Eye (tissue), 1 donor: Measurements from ENCODE around the gene TRIM61.
"Not testable (repeated sequence)": the region's sequence is repeated elsewhere in the genome, so short reads cannot be mapped to it uniquely, and the experiment has no call there.

Experiments
- DNase-seq: peaks from one replicate; pipeline ENCODE4 v3.0.0-alpha.2; 2015

Gene TRIM61

DNA sequence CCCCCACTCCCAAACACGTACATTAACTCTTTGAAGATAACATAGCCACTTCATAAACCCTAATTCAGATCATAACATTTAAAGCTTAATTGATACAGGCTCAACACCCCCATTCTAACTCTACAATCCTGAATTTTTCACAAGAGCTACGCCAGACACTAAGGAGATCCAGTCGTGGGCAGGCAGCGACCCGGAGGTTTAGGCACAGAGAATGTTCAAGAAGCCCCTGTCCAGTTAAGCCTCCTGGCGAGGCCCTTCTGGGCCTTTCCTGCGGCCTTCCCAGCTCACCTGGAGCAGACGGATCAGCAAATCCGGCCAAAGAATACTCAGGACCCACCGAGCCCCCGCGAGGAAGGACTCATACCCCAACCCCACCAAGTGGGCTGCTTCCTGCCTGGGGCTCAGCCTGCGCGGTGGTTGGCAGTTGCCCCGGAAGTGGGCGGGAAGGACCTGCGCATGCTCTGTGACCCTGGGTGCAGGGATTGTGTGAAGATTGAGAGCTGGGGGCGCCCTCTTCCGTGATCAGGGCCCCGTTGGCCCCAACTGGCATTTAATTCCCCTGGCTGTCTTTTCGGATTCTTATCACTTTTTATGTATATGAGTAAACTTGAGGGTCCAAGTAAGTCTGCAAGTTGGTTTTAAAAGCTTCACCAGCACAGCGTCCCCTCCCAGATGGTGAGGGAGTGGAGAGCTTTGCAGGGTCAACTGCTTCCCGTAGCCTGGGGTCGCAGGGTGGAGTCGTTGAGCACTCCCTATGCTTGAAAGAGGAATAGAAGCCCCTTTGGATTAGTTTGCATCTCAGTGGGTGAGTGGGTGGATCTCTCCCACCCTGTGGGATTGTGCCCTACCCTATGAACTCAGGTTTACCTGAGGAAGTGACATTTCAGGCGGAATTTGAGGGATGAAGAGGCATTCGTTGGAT, at the start of gene TRIM61:
TSS of gene TRIM61 (minus strand) at position 415 of the 922 bp plus-strand sequence. CDS start 7,655 bp downstream, outside the sequence.
- peak; percentile 88 for DNase-seq

DNA sequence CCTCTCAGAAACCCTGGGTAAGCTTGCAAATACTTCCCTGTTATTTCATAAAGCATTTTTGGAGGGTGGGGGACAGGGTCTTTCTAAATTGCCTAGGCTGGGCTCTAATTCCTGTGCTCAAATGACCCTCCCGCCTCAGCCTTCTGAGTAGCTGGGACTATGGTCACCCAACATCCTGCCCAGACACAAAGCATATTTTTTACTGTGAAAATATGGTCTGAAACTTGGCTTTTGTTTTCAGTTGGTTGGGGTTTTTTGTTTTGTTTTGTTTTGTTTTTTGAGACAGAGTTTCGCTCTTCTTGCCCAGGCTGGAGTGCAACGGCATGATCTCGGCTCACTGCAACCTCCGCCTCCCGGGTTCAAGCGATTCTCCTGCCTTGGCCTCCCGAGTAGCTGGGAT, 48.3 kb upstream of the TRIM61 start:
- not testable (repeated sequence) for DNase-seq

DNA sequence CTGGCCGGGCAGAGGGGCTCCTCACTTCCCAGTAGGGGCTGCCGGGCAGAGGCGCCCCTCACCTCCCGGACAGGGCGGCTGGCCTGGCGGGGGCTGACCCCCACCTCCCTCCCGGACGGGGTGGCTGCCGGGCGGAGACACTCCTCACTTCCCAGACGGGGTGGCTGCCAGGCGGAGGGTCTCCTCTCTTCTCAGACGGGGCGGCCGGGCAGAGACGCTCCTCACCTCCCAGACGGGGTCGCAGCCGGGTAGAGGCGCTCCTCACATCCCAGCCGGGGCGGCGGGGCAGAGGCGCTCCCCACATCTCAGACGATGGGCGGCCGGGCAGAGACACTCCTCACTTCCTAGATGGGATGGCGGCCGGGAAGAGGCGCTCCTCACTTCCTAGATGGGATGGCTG, 42.5 kb upstream of the TRIM61 start:
- not testable (repeated sequence) for DNase-seq

DNA sequence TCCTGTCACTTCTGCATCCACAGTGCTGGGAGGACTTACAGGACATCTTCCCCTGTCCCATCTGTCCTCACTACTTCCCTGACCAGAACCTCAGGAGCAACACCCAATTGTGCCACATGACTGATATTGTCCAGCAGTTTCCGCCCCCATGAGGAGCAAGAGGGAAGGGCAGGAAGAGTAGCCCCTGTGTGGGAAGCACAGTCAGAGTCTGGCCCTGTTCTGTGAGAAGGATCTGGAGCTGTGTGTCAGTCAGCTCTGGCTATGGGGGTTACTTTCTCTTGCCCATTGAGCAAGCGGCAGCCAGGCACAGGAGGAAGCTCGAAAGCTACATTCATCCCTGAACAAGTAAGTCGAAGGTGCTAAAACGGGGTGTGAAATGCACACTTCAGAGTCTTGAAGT, 39.5 kb upstream of the TRIM61 start:
- DNase-seq: no peak

DNA sequence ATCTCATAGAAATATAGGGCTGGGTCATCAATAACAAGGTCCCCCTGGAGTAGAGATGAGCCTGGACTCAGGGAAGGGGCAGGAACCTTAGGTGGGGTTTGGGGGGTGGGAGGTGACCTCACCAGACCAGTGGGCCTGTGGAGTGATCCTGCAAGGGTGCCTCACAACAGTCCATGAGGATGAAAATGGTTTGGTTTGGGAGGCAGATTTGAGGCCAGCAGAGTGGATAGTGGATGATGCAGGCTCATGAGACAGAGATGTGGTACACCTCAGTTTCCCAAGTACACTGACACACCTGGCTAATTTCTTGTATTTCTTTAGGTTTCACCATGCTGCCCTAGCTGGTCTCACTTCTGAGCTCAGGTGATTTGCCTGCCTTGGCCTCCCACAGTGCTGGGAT, 36.2 kb upstream of the TRIM61 start:
- no peak for DNase-seq

DNA sequence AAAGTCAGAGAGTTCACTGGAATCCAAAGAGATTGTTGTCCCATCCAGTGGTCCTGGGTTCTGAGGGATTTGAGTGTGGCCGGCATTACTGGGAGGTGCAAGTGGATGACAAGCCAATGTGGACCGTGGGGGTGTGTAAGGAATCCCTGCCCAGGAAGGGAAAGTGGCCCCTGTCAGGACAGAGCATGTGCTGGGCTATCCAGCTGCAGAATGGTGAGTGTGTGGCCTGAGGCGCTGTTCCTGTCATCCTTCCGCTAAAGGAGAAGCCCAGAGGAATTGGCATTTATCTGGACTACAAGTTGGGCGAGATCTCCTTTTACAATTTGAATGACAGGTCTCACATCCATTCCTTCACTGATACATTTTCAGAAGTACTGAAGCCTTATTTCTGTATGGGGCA, 33.9 kb upstream of the TRIM61 start:
- DNase-seq: no peak

DNA sequence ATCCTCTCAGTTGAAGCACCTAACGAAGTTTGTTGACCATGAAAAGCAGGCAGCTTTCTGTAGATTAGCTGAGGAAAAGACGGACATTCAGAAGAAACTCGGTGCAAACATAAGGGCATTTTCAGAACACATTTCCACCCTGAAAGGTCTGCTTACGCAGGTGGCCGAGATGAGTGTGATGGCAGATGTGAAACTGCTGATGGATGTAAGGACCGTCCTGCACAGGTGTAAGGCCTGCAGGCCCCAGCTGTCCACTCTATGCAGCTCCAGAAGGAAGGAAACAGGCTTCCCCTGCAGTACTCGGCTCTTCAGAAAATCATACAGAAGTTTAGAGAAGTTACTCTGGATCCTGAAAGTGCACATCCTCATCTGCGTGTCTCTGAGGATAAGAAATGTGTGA, 33.5 kb upstream of the TRIM61 start:
- DNase-seq: no peak

DNA sequence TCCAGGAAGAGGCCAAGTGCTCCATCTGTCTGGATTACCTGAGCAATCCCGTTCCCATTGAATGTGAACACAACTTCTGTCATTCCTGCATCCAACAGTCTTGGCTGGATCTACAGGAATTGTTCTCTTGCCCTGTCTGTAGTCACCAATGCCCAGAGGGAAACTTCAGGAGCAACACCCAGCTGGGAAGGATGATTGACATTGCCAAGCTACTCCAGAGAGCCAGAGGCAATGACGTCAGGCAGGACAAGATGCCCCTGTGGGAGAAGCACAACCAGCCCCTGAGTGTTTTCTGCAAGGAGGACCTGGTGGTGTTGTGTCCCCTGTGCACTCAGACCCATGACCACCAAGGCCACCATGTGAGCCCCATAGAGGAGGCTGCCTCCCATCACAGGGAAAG, 33.0 kb upstream of the TRIM61 start:
- no peak for DNase-seq

DNA sequence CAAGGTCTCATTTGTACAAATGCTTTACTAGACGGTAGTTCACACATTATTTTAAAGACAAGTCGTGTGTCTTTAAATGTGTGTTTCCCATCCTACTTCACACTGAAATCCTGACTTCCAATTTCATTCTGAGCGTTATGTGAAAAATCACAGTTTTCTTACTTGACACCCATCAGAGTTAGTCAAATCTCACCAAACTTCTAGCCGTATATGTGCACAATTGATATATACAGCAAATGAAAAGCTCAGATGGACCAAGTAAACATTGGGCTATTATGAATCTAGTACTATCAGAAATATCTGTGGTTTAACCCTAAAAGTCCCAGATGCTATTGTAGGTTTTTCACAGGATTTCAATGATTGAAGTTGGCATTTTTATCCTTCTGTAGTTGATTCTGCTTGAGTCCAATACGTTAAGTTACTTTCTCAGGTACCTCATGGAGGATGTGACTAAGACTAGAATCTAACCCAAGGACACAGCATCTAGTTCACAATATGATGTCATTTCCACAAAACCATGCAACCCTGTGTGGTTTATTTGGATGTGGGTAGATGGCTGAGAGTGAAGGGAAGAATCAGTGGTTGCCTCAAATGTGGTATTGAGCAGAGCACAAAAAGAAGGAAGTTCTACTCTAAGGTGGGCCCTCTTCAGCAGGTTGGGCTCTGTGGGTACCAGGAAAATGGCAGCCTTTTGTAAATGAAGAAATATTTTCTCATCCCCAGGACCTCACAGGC, 32.2 kb upstream of the TRIM61 start:
- DNase-seq: no peak

DNA sequence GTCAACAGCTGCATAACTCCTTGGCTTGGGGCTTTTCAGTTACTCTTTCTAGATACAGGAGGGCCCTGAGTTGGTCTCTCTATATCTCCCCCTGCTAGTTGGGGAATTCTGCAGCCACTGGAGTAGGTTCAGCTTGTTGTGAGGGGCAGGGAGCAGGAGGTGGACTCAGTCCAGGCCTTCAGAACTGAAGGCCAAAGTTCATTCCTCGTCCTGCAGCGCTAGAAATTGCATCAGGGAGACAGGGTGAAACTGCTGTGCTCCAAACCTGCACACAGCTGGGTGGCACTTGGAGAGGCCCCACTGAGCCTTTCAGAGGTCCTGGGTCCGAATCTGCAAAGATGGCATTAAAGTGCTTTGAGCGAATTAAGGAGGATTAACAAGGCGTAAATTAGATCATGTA, 29.4 kb upstream of the TRIM61 start:
- DNase-seq: no peak

DNA sequence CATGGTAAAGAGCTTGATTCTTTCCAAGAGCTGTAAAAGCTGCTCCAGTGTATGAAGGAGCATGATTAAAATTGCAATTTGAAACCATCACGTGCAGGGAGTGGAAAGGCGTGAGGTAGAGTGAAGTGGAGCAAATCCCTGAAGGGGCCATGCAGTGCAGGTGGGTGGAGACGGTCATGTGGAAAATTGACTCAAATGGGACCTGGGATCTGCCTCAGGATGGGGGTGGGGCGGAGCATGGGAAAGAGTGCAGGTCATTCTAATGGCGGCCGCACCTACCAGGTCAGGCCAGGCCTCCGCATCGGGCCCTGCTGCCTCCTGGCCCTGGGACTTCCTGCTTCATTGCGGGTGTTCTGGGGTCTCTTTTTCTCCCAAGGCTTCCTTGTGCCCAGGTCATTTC, 29.0 kb upstream of the TRIM61 start:
- DNase-seq: no peak

DNA sequence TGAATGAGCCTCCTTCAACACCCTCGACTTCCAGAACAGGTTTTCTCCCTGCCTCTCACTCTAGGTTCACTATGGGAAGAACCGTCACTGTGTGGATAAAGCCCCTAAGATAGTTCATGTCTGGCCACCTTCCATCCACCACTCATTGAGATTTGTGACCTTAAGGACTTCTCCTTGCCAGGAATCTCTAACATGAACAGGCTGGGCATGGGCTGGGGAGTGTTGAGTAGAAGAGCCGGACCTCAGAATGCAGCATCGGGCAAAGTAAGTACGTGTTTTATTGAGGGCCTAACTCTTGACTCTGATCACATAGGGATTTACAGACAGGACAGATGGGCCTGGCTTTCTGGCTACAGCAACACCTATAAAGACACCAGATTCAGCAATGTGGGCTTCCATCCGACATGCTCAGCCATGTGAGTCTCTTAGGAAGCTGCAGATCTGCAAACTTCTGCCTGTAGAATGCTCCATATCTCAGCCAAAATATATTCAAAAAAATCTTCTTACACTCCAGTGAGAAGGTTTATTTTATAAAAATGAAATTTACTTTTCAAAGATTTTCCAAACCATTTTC, 28.0 kb upstream of the TRIM61 start:
- no peak for DNase-seq

DNA sequence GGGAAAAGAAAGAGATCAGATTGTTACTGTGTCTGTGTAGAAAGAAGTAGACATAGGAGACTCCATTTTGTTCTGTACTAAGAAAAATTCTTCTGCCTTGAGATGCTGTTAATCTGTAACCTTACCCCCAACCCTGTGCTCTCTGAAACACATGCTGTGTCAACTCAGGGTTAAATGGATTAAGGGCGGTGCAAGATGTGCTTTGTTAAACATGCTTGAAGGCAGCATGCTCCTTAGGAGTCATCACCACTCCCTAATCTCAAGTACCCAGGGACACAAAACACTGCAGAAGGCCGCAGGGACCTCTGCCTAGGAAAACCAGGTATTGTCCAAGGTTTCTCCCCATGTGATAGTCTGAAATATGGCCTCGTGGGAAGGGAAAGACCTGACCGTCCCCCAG, 24.5 kb upstream of the TRIM61 start:
- DNase-seq: not testable (repeated sequence)

DNA sequence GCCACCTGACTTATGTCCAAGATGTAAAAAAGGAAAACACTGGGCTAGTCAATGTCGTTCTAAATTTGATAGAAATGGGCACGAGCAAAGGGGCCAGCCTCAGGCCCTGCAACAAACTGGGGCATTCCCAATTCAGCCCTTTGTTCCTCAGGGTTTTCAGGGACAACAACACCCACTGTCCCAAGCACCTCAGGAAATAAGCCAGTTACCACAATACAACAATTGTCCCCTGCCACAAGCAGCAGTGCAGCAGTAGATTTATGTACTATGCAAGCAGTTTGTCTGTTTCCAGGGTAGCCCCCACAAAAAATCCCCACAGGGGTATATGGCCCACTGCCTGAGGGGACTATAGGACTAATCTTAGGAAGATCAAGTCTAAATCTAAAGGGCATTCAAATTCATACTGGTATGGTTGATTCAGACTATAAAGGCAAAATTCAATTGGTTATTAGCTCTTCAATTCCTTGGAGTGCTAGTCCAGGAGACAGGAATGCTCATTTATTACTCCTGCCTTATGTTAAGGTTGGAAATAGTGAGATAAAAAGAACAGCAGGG, 21.1 kb upstream of the TRIM61 start:
- DNase-seq: not testable (repeated sequence)

DNA sequence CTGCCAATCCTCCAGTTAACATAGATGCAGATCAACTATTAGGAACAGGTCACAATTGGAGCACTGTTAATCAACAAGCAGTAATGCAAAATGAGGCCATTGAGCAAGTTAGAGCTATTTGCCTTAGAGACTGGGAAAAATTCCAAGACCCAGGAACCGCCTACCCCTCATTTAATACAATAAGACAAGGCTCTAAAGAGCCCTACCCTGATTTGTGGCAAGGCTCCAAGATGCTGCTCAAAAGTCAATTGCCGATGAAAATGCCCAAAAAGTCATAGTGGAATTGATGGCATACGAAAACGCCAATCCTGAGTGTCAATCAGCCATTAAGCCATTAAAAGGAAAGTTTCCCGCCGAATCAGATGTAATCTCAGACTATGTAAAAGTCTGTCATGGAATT, 20.5 kb upstream of the TRIM61 start:
- no peak for DNase-seq

DNA sequence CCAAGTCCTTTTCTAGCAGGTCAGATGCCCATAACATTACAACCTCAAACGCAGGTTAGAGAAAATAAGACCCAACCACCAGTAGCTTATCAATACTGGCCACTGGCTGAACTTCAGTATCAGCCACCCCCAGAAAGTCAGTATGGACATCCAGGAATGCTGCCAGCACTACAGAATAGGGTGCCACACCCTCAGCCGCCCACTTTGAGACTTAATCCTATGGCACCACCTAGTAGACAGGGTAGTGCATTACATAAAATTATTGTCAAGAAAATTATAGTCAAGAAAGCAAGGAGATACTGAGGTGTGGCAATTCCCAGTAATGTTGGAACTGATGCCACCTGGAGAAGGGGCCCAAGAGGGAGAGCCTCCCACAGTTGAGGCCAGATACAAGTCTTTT, 19.9 kb upstream of the TRIM61 start:
- no peak for DNase-seq

DNA sequence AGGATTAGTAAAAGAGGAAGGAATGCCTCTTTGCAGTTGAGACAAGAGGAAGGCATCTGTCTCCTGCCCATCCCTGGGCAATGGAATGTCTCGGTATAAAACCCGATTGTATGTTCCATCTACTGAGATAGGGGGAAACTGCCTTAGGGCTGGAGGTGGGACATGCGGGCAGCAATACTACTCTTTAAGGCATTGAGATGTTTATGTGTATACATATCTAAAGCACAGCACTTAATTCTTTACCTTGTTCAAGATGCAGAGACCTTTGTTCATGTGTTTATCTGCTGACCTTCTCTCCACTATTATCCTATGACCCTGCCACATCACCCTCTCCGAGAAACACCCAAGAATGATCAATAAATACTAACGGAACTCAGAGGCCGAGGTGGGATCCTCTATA, 18.7 kb upstream of the TRIM61 start:
- not testable (repeated sequence) for DNase-seq

DNA sequence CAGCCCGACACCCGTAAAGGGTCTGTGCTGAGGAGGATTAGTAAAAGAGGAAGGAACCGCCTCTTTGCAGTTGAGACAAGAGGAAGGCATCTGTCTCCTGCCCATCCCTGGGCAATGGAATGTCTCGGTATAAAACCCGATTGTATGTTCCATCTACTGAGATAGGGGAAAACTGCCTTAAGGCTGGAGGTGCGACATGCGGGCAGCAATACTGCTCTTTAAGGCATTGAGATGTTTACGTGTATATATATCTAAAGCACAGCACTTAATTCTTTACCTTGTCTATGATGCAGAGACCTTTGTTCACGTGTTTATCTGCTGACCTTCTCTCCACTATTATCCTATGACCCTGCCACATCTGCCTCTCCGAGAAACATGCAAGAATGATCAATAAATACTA, 13.3 kb upstream of the TRIM61 start:
- not testable (repeated sequence) for DNase-seq

DNA sequence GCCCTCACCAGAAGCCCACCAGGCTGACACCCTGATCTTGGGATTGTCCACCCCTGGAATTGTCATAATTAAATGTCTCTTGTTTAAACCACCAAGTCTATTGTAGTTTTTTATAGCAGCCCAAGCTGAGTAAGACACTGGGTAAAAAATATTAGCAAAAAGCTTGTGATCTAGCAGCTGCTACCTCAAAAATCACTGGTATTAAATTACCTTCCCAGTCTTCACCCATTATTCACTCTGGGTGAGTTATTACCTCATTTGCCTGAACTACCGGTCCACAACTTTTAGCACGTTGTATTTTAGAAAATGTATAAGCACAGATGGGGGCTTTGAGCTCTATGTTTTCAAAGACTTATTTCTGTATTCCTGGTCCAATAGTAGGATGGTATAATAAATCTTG, 12.0 kb upstream of the TRIM61 start:
- no peak for DNase-seq

DNA sequence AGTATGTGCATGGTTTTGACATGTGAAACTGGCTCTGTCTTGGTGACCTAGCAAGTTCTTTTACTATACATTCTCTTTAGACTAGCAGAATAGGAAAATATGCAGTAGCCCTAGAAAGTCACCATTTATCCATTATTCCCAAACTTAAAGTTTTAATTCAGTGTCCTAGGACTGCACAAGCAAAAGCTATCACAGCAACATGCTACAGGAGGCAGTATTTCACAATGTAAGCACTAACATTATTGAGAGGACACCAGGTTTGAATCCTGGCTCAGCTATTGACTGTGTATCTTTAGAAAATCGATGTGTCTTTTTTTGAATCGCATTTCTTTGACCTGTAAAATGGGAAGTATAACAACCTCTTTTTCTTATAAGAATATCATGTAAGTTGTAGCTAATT, 5.5 kb downstream of the TRIM61 start:
- not testable (repeated sequence) for DNase-seq

DNA sequence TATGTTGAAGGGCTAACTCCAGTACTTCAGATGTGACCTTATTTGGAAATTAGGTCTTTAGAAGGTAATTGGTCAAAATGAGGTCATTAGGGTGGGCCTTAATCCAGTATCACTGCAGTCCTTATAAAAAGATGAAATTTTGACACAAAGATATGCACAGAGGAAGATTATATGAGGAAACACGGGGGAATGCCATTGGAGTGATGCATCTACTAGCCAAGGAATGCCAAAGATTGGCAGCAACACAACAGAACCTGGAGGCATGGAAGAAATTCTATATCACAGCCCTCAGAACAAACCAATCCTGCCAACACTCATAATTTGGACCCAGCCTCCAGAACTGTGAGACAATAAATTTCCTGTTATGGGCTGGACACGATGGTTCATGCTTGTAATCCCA, 17.6 kb downstream of the TRIM61 start:
- no peak for DNase-seq

DNA sequence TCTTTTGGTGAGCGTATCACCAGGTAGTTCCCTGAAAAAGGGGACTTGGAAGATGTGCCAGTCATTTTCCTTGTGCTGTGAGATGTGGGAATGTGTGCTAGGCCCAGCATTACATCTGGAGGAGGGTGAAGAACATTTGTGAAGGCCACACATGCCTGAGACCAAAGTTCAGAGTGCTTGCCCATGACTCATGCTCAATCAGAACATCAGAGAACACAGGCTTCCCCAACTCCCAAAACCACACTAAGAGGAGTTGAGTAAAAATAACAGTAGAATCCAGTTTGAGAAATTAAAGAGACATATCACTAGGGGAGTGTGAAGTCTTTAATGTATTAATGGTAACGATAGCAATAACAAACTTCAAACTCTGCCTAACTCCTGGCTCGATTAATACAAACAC, 18.0 kb downstream of the TRIM61 start:
- DNase-seq: not testable (repeated sequence)
